Ascending aorta (tissue), 2 donors: ENCODE data around the gene CER1. TPM values are rescaled to one million over a fixed set of nuclear protein-coding genes. Genes with fewer than 3 reads are reported as not detected.

Source experiments
- DNase-seq, 2 donors: peaks; one replicate each; pipeline ENCODE4 v3.0.0-alpha.2; 2019; ENCODE audit warnings: low spot score in 2 of 2
- H3K27ac ChIP-seq, 2 donors: fragments of 200-600 bp; sonication (generic); one replicate each; pipeline ENCODE4 v1.5.1; 2016 to 2017; ENCODE audit warnings: mild to moderate bottlenecking in 1 of 2
- H3K27me3 ChIP-seq: fragments of 200-600 bp; sonication (generic); one replicate; pipeline ENCODE4 v1.5.1; 2017
- H3K36me3 ChIP-seq, 2 donors: fragments of 200-600 bp; sonication (generic); one replicate each; pipeline ENCODE4 v1.5.1; 2016
- H3K4me1 ChIP-seq, 2 donors: fragments of 200-600 bp; sonication (generic); one replicate each; pipeline ENCODE4 v1.5.1; 2016 to 2017; ENCODE audit warnings: mild to moderate bottlenecking in 1 of 2
- H3K4me3 ChIP-seq, 2 donors: fragments of 200-600 bp; sonication (generic); one replicate each; pipeline ENCODE4 v1.5.1; 2016 to 2017; ENCODE audit warnings: mild to moderate bottlenecking in 1 of 2
- H3K9me3 ChIP-seq, 2 donors: fragments of 200-600 bp; sonication (generic); one replicate each; pipeline ENCODE4 v1.5.1; 2016
- intact Hi-C: fragments of 100-400 bp; cut with DNase I; formaldehyde crosslinking; loops from one replicate; pipeline ENCODE4 v1.15.1; 2023
- total RNA-seq: library from RNA; depleted of rRNA; stranded (reverse); fragments of >200 nt; gene quantifications from one replicate; pipeline ENCODE4 v1.1.0, GENCODE V29; 2016
- TF ChIP-seq, protein P1 (sequence below), 3 experiments: fragments of 200-600 bp in 2 of 3; fragments of 450-650 bp in 1 of 3; sonication (generic) in 2 of 3; IDR thresholded peaks; one replicate each; pipeline ENCODE4 v1.5.1; 2016 to 2019; ENCODE audit warnings: antibody characterized with exemption in 3 of 3, mild to moderate bottlenecking in 1 of 3, moderate library complexity in 1 of 3

The CER1 gene
- total RNA-seq, 1 donor from 2014 or later, result not detected

GRCh38 chr9:14761584-14761983 lies 39.1 kb upstream of the CER1 start:
- Histone ChIP-seq H3K27me3 (no peaks in the 10 kb centered on the region), H3K4me1 (no peaks in the 10 kb centered on the region), H3K4me3 (no peak overlapping the region), H3K27ac (no peak overlapping the region), H3K9me3 (no peaks in the 10 kb centered on the region), H3K36me3 (no peaks in the 10 kb centered on the region)
- intact Hi-C loops, result loop anchor here (10.0 kb wide), 2 partner anchors 1407 to 1727 kb away; no protein-coding TSS in a partner anchor
- DNase-seq, result no peak
- TF ChIP-seq, protein P1, sequence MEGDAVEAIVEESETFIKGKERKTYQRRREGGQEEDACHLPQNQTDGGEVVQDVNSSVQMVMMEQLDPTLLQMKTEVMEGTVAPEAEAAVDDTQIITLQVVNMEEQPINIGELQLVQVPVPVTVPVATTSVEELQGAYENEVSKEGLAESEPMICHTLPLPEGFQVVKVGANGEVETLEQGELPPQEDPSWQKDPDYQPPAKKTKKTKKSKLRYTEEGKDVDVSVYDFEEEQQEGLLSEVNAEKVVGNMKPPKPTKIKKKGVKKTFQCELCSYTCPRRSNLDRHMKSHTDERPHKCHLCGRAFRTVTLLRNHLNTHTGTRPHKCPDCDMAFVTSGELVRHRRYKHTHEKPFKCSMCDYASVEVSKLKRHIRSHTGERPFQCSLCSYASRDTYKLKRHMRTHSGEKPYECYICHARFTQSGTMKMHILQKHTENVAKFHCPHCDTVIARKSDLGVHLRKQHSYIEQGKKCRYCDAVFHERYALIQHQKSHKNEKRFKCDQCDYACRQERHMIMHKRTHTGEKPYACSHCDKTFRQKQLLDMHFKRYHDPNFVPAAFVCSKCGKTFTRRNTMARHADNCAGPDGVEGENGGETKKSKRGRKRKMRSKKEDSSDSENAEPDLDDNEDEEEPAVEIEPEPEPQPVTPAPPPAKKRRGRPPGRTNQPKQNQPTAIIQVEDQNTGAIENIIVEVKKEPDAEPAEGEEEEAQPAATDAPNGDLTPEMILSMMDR (IDR thresholded peaks at IDR 0.05), result no peak

GRCh38 chr9:14760060-14760459 lies 37.5 kb upstream of the CER1 start:
- Histone ChIP-seq H3K4me1 (no peaks in the 10 kb centered on the region), H3K9me3 (no peaks in the 10 kb centered on the region), H3K36me3 (no peaks in the 10 kb centered on the region), H3K27me3 (no peaks in the 10 kb centered on the region), H3K4me3 (no peak overlapping the region), H3K27ac (no peak overlapping the region)
- TF ChIP-seq, protein P1 (IDR thresholded peaks at IDR 0.05), result no peak
- intact Hi-C loops, result loop anchor here (10.0 kb wide), 2 partner anchors 1405 to 1725 kb away; no protein-coding TSS in a partner anchor
- no peak for DNase-seq

- Histone ChIP-seq H3K27ac (no peak overlapping the region), H3K4me3 (no peak overlapping the region), H3K36me3 (no peaks in the 10 kb centered on the region), H3K4me1 (no peaks in the 10 kb centered on the region), H3K9me3 (no peaks in the 10 kb centered on the region), H3K27me3 (no peaks in the 10 kb centered on the region)
- TF ChIP-seq, protein P1 (IDR thresholded peaks at IDR 0.05), result no peak
- intact Hi-C loops, result no loop called here
- DNase-seq, result no peak
These were observed 33.8 kb upstream of the CER1 start for GRCh38 chr9:14756291-14756690.

GRCh38 chr9:14752871-14753270 lies 30.3 kb upstream of the CER1 start:
- no peaks in the 10 kb centered on the region for H3K27me3 ChIP-seq
- DNase-seq, result no peak
- TF ChIP-seq, protein P1 (IDR thresholded peaks at IDR 0.05), result no peak
- intact Hi-C loops, result no loop called here
- H3K27ac ChIP-seq, result no peak overlapping the region
- peaks cover 3 to 11% of the 10 kb centered on the region in 2 donors for H3K36me3 ChIP-seq
- H3K9me3 ChIP-seq, result no peaks in the 10 kb centered on the region
- no peak overlapping the region for H3K4me3 ChIP-seq
- no peaks in the 10 kb centered on the region for H3K4me1 ChIP-seq

DNA sequence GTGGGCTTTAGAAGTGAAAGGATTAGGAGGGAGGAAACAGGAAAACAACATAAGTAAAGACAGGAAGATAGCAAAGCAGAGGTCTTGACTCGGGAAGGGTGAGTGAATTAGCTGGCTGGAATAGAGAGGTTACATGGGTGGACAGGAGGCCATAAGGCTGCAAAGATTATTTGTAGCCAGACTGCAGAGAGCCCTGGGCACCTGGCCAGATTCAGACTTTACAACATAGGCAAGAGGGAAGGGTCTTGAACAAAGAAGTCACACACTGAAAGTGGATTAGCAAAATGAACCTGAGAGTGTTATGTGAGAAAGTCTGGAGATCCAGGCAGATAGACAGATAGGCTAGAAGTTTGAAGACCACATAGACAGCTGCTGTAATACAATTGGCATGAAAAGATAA lies 29.7 kb upstream of the CER1 start:
- TF ChIP-seq, protein P1 (IDR thresholded peaks at IDR 0.05), result no peak
- Histone ChIP-seq H3K36me3 (peaks cover 3 to 11% of the 10 kb centered on the region in 2 donors), H3K4me3 (no peak overlapping the region), H3K4me1 (no peaks in the 10 kb centered on the region), H3K27ac (no peak overlapping the region), H3K27me3 (no peaks in the 10 kb centered on the region), H3K9me3 (no peaks in the 10 kb centered on the region)
- no peak for DNase-seq
- intact Hi-C loops, result no loop called here

DNA sequence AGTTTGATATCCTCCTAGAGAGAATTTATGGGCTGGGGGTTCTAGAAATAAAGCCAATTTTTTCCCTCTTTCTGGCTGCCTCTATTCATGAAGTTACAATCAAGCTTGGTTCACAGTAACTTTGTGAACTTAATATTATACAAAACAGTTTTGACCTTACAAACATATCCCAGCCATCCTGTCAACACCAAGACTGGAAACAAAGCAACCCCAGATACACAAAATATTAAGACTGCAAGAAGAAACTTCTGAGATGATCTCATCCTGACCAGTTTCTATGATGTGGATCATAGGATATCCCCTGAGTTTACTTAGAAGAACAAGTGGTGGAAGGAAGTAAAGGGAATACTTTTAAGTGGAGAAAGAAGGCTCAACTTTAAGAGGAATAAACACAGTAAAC lies 28.3 kb upstream of the CER1 start:
- no peaks in the 10 kb centered on the region for H3K4me1 ChIP-seq
- DNase-seq, result no peak
- intact Hi-C loops, result no loop called here
- peaks cover 8 to 24% of the 10 kb centered on the region in 2 donors for H3K36me3 ChIP-seq
- no peak overlapping the region for H3K4me3 ChIP-seq
- TF ChIP-seq, protein P1 (IDR thresholded peaks at IDR 0.05), result no peak
- no peaks in the 10 kb centered on the region for H3K9me3 ChIP-seq
- no peaks in the 10 kb centered on the region for H3K27me3 ChIP-seq
- no peak overlapping the region for H3K27ac ChIP-seq
